Ecto neural progenitor cell (in vitro differentiated cells): Measurements from ENCODE around the gene TRABD.
"Not testable (repeated sequence)": the region's sequence is repeated elsewhere in the genome, so short reads cannot be mapped to it uniquely, and the experiment has no call there.

Experiments
- DNase-seq: peaks from one replicate; pipeline ENCODE4 v3.0.0-alpha.2; 2018; ENCODE audit warnings: low spot score

Gene TRABD

GRCh38 chr22:50201191-50202129, 15.7 kb downstream of the TRABD start:
- DNase-seq, result no peak

- DNase-seq, result no peak
These were observed 16.5 kb downstream of the TRABD start for GRCh38 chr22:50202130-50202666.

GRCh38 chr22:50203288-50203687, 17.6 kb downstream of the TRABD start:
- DNase-seq, result no peak

- no peak for DNase-seq
These were observed 18.9 kb downstream of the TRABD start for GRCh38 chr22:50204571-50204970.

- not testable (repeated sequence) for DNase-seq
These were observed 19.3 kb downstream of the TRABD start for GRCh38 chr22:50204998-50205397.

- DNase-seq, result no peak
These were observed 20.3 kb downstream of the TRABD start for GRCh38 chr22:50205781-50206569.

- peak; percentile 72 for DNase-seq
These were observed 20.9 kb downstream of the TRABD start for GRCh38 chr22:50206599-50206998.

GRCh38 chr22:50207383-50208140, 21.8 kb downstream of the TRABD start:
- no peak for DNase-seq

- DNase-seq, result no peak
These were observed 22.8 kb downstream of the TRABD start for GRCh38 chr22:50208430-50208938.

- no peak for DNase-seq
These were observed 23.5 kb downstream of the TRABD start for GRCh38 chr22:50208939-50209892.

- DNase-seq, result no peak
These were observed 24.2 kb downstream of the TRABD start for GRCh38 chr22:50209893-50210292.

GRCh38 chr22:50210378-50211139, 24.8 kb downstream of the TRABD start:
- no peak for DNase-seq

GRCh38 chr22:50211147-50211546, 25.4 kb downstream of the TRABD start:
- no peak for DNase-seq

GRCh38 chr22:50213263-50213662, 27.6 kb downstream of the TRABD start:
- DNase-seq, result no peak

GRCh38 chr22:50215297-50216054, 29.8 kb downstream of the TRABD start:
- DNase-seq, result no peak

GRCh38 chr22:50216055-50216683, 30.5 kb downstream of the TRABD start:
- no peak for DNase-seq

- no peak for DNase-seq
These were observed 31.2 kb downstream of the TRABD start for GRCh38 chr22:50216684-50217520.
